DND-41 (cell line): Measurements from ENCODE around the gene DAB2.

Experiments used
- EZH2 ChIP-seq: IDR thresholded peaks from 3 replicates; pipeline ENCODE4 v1.6.1; 2012; ENCODE audit warnings: borderline replicate concordance, low read depth, mild to moderate bottlenecking, moderate library complexity, low read length, inconsistent platforms; ENCODE audit not compliant: severe bottlenecking
- TF ChIP-seq, protein P1 (sequence below): IDR thresholded peaks from 2 replicates; pipeline ENCODE4 v1.5.1; 2012; ENCODE audit warnings: borderline replicate concordance, low read length, moderate library complexity, mild to moderate bottlenecking; ENCODE audit not compliant: poor library complexity, severe bottlenecking; ENCODE audit errors: extremely low read depth

DNA sequence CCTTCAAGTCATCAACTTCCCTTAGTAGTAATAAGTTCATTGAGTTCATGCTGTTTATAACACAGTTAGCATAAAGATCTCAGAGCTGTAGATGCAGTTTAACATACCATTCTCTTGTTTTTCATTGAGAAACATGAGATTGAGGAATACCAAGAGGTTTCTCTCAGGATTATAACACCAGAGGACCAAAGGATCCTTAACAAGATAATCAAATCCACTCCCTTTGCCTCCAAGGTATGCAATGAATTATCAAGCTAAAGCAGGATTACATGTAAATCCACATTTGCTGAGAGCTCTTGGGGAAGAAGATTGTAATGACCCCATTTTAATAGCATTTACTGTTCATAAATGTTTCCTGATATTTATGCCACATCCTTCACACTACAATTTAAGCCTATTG, 35.1 kb upstream of the DAB2 start:
- TF ChIP-seq, protein P1, sequence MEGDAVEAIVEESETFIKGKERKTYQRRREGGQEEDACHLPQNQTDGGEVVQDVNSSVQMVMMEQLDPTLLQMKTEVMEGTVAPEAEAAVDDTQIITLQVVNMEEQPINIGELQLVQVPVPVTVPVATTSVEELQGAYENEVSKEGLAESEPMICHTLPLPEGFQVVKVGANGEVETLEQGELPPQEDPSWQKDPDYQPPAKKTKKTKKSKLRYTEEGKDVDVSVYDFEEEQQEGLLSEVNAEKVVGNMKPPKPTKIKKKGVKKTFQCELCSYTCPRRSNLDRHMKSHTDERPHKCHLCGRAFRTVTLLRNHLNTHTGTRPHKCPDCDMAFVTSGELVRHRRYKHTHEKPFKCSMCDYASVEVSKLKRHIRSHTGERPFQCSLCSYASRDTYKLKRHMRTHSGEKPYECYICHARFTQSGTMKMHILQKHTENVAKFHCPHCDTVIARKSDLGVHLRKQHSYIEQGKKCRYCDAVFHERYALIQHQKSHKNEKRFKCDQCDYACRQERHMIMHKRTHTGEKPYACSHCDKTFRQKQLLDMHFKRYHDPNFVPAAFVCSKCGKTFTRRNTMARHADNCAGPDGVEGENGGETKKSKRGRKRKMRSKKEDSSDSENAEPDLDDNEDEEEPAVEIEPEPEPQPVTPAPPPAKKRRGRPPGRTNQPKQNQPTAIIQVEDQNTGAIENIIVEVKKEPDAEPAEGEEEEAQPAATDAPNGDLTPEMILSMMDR = no peak
- no peak for TF ChIP-seq EZH2
